Measurements from ENCODE around the gene GALR2.

- TF ChIP-seq CTCF (IDR thresholded peaks at IDR 0.05; ENCODE audit: low read length) (no peak), EZH2 (IDR thresholded peaks at IDR 0.05; ENCODE audit: borderline replicate concordance, low read length) (no peak)
Measured at GRCh38 chr17:76040376-76040775, 34.2 kb upstream of the GALR2 start.
